ENCODE measurements around the gene WDR37.

GRCh38 chr10:1134156-1134555 is 78.0 kb downstream of the WDR37 start:
- TF ChIP-seq CTCF (IDR thresholded peaks at IDR 0.05 in 2 of 3, conservative IDR thresholded peaks at IDR 0.05 in 1 of 3; ENCODE audit: insufficient read depth in 2 of 3, low read depth in 1 of 3, low read length in 3 of 3) = no peak
- TF ChIP-seq USF2 (CRISPR knock-in tag; IDR thresholded peaks at IDR 0.05) = no peak
- no peak for TF ChIP-seq SMAD1 (IDR thresholded peaks at IDR 0.05; ENCODE audit: low read depth, low read length, partially characterized antibody)
- no peak for TF ChIP-seq MIER1 (IDR thresholded peaks at IDR 0.05; ENCODE audit: low read depth)
- no peak for TF ChIP-seq SMC3 (conservative IDR thresholded peaks at IDR 0.05; ENCODE audit: insufficient read depth, low read depth, low read length)
- no peak for TF ChIP-seq TBL1XR1 (IDR thresholded peaks at IDR 0.05; ENCODE audit: low read length in 2 of 2)
- TF ChIP-seq NFYB (IDR thresholded peaks at IDR 0.05; ENCODE audit: extremely low read depth, insufficient read length) = no peak
- TF ChIP-seq ZNF224 (CRISPR knock-in tag; IDR thresholded peaks at IDR 0.05) = no peak
- TF ChIP-seq ELF1 (tag; IDR thresholded peaks at IDR 0.05) = no peak

Data from K562 (cell line).